Adipocyte (in vitro differentiated cells): ENCODE data around the gene COL2A1.

Experiments
- DNase-seq: peaks from one replicate; pipeline ENCODE4 v3.0.0-alpha.2; 2015; ENCODE audit warnings: low read depth
- H3K27me3 ChIP-seq: replicated peaks from 2 replicates; pipeline ENCODE4 v1.7.0; 2013; ENCODE audit warnings: mild to moderate bottlenecking, low read length, moderate library complexity; ENCODE audit not compliant: control insufficient read depth, insufficient read depth
- H3K36me3 ChIP-seq: 2 replicates; pipeline ENCODE4 v1.7.0; 2013; ENCODE audit warnings: low read length, mild to moderate bottlenecking, moderate library complexity; ENCODE audit not compliant: control insufficient read depth, insufficient read depth, severe bottlenecking
- H3K4me1 ChIP-seq: 2 replicates; pipeline ENCODE4 v1.7.0; 2013; ENCODE audit warnings: mild to moderate bottlenecking, low read length, moderate library complexity; ENCODE audit not compliant: control insufficient read depth, insufficient read depth
- H3K4me3 ChIP-seq: 2 replicates; pipeline ENCODE4 v1.7.0; 2013; ENCODE audit warnings: mild to moderate bottlenecking, low read length, moderate library complexity
- H3K9ac ChIP-seq: 2 replicates; pipeline ENCODE4 v1.7.0; 2013; ENCODE audit warnings: mild to moderate bottlenecking, low read length, moderate library complexity
- H3K9me3 ChIP-seq: 2 replicates; pipeline ENCODE4 v1.7.0; 2013; ENCODE audit warnings: mild to moderate bottlenecking, low read length, moderate library complexity; ENCODE audit not compliant: control insufficient read depth

The COL2A1 gene

DNA sequence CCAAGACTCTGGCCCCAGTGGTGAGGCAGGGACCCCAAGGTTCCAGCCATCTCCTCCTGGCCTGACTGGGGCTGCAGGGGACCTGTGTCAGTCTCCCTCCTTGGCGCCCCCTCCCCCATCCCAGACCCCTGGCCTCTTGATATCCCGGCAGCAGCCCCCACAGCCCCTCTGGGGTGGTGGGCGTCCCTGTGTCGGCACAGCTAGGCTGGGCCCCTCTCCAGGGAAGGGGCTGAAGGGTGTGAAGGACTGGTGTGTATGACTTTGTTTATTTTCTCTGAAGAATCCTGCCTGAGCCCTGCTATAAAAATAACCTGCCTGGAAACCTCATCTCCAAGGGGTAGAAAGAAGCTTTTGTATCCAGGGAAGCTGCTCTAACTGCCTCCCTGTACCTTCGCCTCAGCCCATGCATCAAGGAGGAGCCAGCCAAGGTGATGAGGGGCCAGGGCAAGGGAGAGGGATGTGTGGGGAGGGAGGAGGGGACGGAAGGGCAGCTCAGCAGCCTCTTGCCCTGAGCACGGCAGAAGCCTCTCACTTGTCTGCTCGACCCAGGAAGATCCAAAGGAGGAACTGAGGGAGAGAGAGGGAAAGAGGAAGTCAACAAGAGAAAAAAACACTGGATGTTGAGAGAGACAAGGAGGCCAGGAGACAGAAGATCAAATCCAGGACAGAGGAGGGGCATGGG, 25.4 kb upstream of the COL2A1 start:
- no peak overlapping the region for H3K4me3 ChIP-seq
- no peaks in the 10 kb centered on the region for H3K4me1 ChIP-seq
- H3K9ac ChIP-seq = no peak overlapping the region
- peaks cover 32% of the 10 kb centered on the region for H3K27me3 ChIP-seq
- no peak for DNase-seq
- H3K9me3 ChIP-seq = no peaks in the 10 kb centered on the region
- no peaks in the 10 kb centered on the region for H3K36me3 ChIP-seq

DNA sequence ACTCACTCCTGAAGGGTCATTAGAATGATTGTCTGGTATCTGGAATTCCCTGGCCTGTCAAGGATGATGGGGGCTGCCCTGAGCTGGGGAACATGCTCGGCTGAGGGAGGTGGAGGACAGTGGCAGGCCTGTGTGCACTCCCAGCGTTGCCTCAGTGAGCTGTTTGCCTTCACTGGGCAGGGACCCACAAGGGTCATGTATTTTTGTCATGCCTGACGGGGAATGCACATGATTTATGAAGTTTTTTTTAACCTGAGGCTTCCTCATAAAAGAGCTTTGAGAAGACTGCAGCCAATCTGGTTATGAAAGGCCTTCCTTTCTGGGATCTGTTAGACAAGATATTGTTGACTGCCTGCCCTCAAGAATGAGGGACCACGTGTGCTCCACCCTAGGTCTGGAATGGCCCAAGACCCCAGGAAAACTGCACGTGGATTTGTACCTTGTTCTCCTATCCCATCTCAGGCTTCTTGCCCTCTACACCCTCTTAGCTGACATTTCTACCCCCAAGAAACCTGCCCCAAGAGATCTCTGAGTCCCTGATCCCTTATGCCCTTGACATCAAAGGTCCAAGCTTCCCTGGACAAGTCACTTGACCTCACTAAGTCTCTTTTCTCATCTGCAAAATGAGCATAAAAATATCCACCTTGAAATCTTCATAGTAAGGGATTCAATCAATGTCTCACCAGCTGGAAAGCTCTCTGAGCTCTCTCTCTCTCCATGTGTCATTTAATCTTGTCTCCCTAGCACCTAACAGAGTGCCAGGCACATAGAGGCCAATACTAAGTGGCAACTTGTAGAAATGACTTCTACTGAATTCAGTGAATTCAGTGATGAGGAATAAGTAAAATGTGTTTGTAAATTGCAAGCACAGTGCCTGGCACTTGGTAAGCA, 24.5 kb upstream of the COL2A1 start:
- H3K9me3 ChIP-seq = no peaks in the 10 kb centered on the region
- no peak overlapping the region for H3K4me3 ChIP-seq
- no peak overlapping the region for H3K9ac ChIP-seq
- no peaks in the 10 kb centered on the region for H3K4me1 ChIP-seq
- H3K27me3 ChIP-seq = peaks cover 34% of the 10 kb centered on the region
- H3K36me3 ChIP-seq = no peaks in the 10 kb centered on the region
- no peak for DNase-seq

DNA sequence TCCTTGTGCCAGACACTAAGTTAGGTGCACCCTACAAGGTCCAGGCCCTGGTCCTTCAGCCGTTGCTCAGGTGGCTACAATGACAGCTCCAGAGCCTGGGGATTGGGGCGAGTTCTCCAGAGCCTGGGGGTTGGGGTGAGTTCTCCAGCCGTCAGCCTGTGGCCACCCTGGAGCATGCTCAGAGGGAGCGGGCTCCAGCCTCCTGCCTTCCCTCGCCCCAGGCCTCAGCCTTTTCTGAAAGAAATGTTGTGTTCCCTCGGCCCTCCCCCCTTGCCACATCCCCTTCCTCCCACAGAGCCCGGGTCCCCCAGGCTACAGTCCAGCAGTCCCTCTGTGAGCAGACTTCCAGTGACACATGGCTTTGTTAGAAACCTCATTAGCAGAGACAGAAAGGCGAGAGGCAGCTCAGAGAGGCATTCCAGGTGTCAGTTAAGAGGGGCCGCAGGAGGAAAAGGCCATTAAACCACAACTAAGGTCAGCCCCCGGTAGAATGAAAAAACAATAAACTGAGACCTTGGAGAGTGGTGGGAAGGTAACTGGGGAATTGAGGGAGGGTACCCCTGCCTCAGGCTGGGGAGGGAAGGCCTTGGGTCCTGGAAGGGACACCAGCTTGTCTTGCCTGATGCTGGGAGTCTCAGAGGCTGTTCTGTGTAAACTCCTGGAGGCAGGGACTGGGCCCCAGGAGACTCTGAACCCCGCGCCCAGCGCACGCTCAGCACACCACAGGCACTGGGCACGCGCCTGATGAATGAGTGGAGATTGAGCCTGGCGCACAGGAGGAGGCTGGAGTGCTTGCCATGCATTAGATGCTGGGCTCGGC, 23.1 kb upstream of the COL2A1 start:
- no peak overlapping the region for H3K4me3 ChIP-seq
- no peaks in the 10 kb centered on the region for H3K9me3 ChIP-seq
- H3K36me3 ChIP-seq = no peaks in the 10 kb centered on the region
- DNase-seq = no peak
- no peak overlapping the region for H3K9ac ChIP-seq
- no peaks in the 10 kb centered on the region for H3K4me1 ChIP-seq
- H3K27me3 ChIP-seq = peaks cover 45% of the 10 kb centered on the region

DNA sequence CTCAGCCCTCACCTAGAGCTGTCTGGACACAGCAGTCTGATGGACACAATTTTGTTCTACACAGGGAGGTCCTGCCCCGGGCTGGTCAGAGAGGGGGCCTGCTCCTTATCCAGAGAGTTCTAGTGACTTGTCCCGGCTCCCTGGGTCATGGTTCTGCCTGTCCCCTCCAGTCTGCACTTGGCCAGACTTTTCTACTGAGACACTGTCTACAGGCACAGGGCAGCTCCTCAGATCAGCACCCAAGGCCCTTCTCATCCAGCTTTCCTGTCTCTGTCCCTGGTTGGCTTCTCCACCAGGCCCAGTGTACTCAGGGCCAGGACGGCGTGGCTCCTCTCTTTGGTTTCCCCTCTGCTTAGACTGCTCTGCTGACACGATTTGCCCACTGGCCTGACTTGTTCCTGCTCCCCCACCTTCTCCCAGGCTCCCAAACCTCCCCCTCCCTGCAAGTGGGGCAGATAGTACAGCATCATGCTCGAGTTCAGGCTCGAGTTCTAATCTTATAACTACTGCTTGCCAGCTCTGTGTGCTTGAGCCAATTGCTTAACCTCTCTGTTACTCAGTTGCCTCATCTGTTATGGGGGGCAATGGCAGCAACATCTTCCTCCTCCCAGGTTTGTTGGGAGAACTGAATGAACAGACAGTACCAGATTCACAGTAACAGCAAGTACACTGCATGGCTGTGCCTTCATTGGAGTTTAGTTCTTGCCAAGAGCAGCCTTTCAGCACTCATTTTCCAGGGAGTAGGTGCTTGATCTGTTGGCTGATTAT, 22.0 kb upstream of the COL2A1 start:
- no peak for DNase-seq
- peaks cover 56% of the 10 kb centered on the region for H3K27me3 ChIP-seq
- no peak overlapping the region for H3K9ac ChIP-seq
- no peaks in the 10 kb centered on the region for H3K36me3 ChIP-seq
- H3K4me3 ChIP-seq = no peak overlapping the region
- H3K4me1 ChIP-seq = no peaks in the 10 kb centered on the region
- H3K9me3 ChIP-seq = no peaks in the 10 kb centered on the region

DNA sequence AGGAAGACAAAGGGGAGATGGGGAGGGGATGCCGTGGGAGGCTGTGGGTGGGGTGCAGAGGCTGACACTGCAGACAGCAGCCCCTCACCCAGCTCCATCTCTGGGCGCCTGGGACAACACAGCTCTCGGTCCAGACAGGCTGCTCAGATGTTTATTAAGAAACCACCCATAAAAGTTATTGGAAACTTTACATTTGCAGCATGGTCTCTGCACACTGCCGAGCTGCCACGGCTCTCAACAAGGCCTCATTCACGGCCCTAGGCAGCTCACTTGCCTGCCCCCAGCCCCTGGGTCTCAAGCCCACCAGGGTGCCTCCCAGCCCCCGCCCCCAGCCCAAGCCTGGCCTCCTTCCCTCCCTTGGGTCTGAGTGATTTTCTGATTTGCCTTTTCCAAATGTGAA, 21.0 kb upstream of the COL2A1 start:
- DNase-seq = no peak
- Histone ChIP-seq H3K9ac (no peak overlapping the region), H3K27me3 (peaks cover 58% of the 10 kb centered on the region), H3K36me3 (no peaks in the 10 kb centered on the region), H3K9me3 (no peaks in the 10 kb centered on the region), H3K4me3 (no peak overlapping the region), H3K4me1 (no peaks in the 10 kb centered on the region)

- Histone ChIP-seq H3K36me3 (no peaks in the 10 kb centered on the region), H3K9ac (no peak overlapping the region), H3K27me3 (peaks cover 57% of the 10 kb centered on the region), H3K4me1 (no peaks in the 10 kb centered on the region), H3K9me3 (no peaks in the 10 kb centered on the region), H3K4me3 (no peak overlapping the region)
- DNase-seq = no peak
These were observed 20.5 kb upstream of the COL2A1 start for GRCh38 chr12:48024735-48025134.

- peaks cover 64% of the 10 kb centered on the region for H3K27me3 ChIP-seq
These were observed 19.1 kb upstream of the COL2A1 start for GRCh38 chr12:48023386-48023785.

DNA sequence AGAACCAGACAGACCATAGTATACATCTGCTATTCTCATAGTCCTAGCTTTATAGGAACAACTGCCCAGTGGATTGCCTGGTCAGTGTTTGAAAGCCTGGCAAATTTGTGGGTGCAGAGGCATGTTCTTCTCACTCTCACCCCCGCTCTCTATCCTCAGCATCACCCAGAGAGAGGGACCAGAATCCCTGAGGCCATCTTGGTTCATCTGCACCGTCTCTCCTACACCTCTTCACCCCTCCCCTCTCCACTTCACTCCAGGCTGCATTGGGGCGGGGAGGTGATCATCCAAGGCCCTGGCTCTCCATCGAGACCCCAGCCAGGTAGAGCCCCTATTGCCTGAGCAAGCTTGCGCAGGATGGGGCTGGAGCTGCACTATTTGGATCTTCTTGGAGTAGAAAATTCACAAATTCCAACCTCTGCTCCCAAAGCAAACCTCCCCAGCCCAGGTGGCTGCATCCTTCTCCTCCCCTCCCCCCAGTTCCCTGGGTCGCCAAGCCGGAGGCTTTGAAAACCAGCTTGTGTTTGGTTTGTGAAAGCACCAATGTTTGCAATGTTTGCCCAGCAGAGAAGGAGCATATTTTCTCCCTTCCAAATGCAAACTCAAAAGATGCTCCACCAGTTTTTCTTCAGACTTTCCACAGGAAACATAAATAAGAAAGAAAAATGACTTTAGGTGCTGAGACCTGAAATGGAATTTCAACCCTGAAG, 18.6 kb upstream of the COL2A1 start:
- DNase-seq = no peak
- no peak overlapping the region for H3K4me3 ChIP-seq
- H3K36me3 ChIP-seq = no peaks in the 10 kb centered on the region
- no peaks in the 10 kb centered on the region for H3K9me3 ChIP-seq
- H3K27me3 ChIP-seq = peaks cover 68% of the 10 kb centered on the region
- H3K4me1 ChIP-seq = no peaks in the 10 kb centered on the region
- H3K9ac ChIP-seq = no peak overlapping the region

More at GRCh38 chr12:48023386-48023785, 19.1 kb upstream of the COL2A1 start:
- Histone ChIP-seq H3K9ac (no peak overlapping the region), H3K4me3 (no peak overlapping the region), H3K4me1 (no peaks in the 10 kb centered on the region), H3K36me3 (no peaks in the 10 kb centered on the region), H3K9me3 (no peaks in the 10 kb centered on the region)
- DNase-seq = no peak

DNA sequence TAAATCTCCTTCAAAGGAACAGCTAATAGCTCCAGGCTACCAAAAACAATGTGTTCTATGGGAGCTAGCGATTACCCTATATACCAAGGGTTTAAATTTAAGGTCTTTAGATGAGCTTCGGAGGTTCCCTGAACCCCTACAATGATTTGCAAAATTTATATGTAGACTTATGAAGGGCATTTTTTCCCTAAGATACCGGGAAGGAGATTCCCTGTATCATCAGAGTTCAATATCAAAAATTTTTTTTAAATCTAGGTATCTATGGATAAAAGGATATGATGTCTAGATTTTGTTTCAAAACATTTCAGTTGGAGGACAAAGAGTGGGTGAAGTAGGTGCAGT, 17.9 kb upstream of the COL2A1 start:
- Histone ChIP-seq H3K27me3 (peaks cover 69% of the 10 kb centered on the region), H3K4me1 (no peaks in the 10 kb centered on the region), H3K36me3 (no peaks in the 10 kb centered on the region), H3K4me3 (no peak overlapping the region), H3K9ac (no peak overlapping the region), H3K9me3 (no peaks in the 10 kb centered on the region)
- DNase-seq = no peak

- Histone ChIP-seq H3K27me3 (peaks cover 68% of the 10 kb centered on the region), H3K9ac (no peak overlapping the region), H3K4me3 (no peak overlapping the region), H3K4me1 (no peaks in the 10 kb centered on the region), H3K36me3 (no peaks in the 10 kb centered on the region), H3K9me3 (no peaks in the 10 kb centered on the region)
- DNase-seq = no peak
These were observed 17.4 kb upstream of the COL2A1 start for GRCh38 chr12:48021485-48022179.
